A673 (cell line): ENCODE measurements around the gene RGS4. TPM values are rescaled to one million over a fixed set of nuclear protein-coding genes. Genes with fewer than 3 reads are reported as not detected.

Source experiments
- BruUV-seq: library from RNA; stranded (reverse); fragments of 400-500 nt; replicated peaks from 2 replicates; lab custom pipeline; 2021; lab: Mats Ljungman, UMichigan
- CTCF ChIA-PET: fragments of 300-600 bp; sonication (Branson Sonifier 250); formaldehyde crosslinking; loops from one replicate; lab custom pipeline; 2022; ENCODE audit warnings: antibody characterized with exemption; lab: Charles Lee
- POLR2A ChIA-PET: fragments of 300-600 bp; sonication (Branson Sonifier 250); formaldehyde crosslinking; loops from one replicate; lab custom pipeline; 2022; ENCODE audit warnings: antibody characterized with exemption; ENCODE audit not compliant: low non-redundant PET; lab: Charles Lee
- DNase-seq: peaks from one replicate; pipeline ENCODE4 v3.0.0-alpha.2; 2015; ENCODE audit warnings: low spot score
- H3K27ac ChIP-seq: fragments of 200-600 bp; sonication (generic); 2 replicates; pipeline ENCODE4 v1.5.1; 2016; ENCODE audit warnings: mixed run types, low read depth, mild to moderate bottlenecking, mixed read lengths, antibody characterized with exemption, low read length; ENCODE audit not compliant: poor library complexity, severe bottlenecking
- H3K27me3 ChIP-seq: fragments of 200-600 bp; sonication (generic); replicated peaks from 2 replicates; pipeline ENCODE4 v1.6.1; 2017; ENCODE audit warnings: mixed run types, low read depth, mild to moderate bottlenecking, mixed read lengths, antibody characterized with exemption, low read length; ENCODE audit not compliant: insufficient read depth, poor library complexity
- H3K36me3 ChIP-seq: fragments of 200-600 bp; sonication (generic); 2 replicates; pipeline ENCODE4 v1.6.1; 2016; ENCODE audit warnings: mixed run types, mild to moderate bottlenecking, mixed read lengths, antibody characterized with exemption, low read length; ENCODE audit not compliant: insufficient read depth, poor library complexity, severe bottlenecking
- H3K4me1 ChIP-seq: fragments of 200-600 bp; sonication (generic); 2 replicates; pipeline ENCODE4 v1.6.1; 2017; ENCODE audit warnings: mixed run types, mild to moderate bottlenecking, mixed read lengths, antibody characterized with exemption, low read length; ENCODE audit not compliant: insufficient read depth, poor library complexity, severe bottlenecking
- H3K4me3 ChIP-seq: fragments of 200-600 bp; sonication (generic); 2 replicates; pipeline ENCODE4 v1.5.1; 2016; ENCODE audit warnings: low read depth, mixed run types, mild to moderate bottlenecking, mixed read lengths, low read length; ENCODE audit not compliant: poor library complexity, severe bottlenecking
- H3K9me3 ChIP-seq: fragments of 200-600 bp; sonication (generic); 2 replicates; pipeline ENCODE4 v1.6.1; 2016; ENCODE audit warnings: mixed run types, low read depth, mild to moderate bottlenecking, mixed read lengths, antibody characterized with exemption, low read length; ENCODE audit not compliant: poor library complexity, severe bottlenecking
- CTCF ChIP-seq: fragments of 300-800, 200-600 bp; sonication (generic); conservative IDR thresholded peaks from 2 replicates; pipeline ENCODE4 v1.5.1; 2017; ENCODE audit warnings: low read depth, mild to moderate bottlenecking, antibody characterized with exemption, low read length, moderate library complexity, mixed read lengths
- EZH2 ChIP-seq: fragments of 200-600 bp; sonication (generic); IDR thresholded peaks from 2 replicates; pipeline ENCODE4 v1.6.1; 2017; ENCODE audit warnings: borderline replicate concordance, low read depth, mild to moderate bottlenecking, mixed read lengths, antibody characterized with exemption, low read length; ENCODE audit not compliant: poor library complexity, severe bottlenecking
- intact Hi-C: fragments of 100-400 bp; cut with micrococcal nuclease; formaldehyde crosslinking; loops from one replicate; pipeline ENCODE4 v1.10.0; 2022; ENCODE audit not compliant: unreplicated experiment
- total RNA-seq: library from RNA; stranded (reverse); gene quantifications from 2 replicates; pipeline ENCODE4 v1.2.3, GENCODE V29; 2021

RGS4 gene
- total RNA-seq, 1 experiment from 2014 or later = 23.8 TPM

DNA sequence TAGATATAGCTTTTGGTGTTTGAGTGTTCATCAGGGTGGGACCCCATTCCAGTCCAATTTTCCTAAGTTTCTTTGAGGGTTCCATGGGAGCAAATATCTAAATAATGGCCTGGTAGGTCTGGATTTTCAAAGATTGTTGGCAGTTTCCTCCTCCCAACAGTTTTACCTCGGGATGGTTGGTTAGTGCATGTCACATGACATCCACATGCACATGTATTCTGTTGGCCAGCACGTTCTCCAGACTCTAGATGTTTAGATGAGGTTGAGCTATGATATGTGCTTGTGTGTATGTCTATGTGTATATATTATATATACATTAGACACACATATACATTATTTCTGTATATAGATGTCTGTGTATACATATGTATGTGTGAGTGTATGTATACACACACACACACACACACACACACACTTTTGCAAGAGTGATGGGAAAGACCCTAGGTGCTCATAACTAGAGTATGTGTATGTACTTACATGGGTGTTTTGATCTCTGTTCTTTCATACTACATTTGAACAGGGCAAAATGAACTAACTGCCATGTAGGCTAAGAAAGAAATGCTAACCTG lies 5.6 kb downstream of the RGS4 start:
- Histone ChIP-seq H3K4me1 (peaks cover 44% of the 10 kb centered on the region), H3K27ac (no peak overlapping the region), H3K36me3 (peaks cover 26% of the 10 kb centered on the region), H3K9me3 (no peaks in the 10 kb centered on the region), H3K4me3 (no peak overlapping the region), H3K27me3 (no peaks in the 10 kb centered on the region)
- POLR2A ChIA-PET = interaction anchor here (0.6 kb wide), 1 partner anchor 32 kb away, joined by 3 read pairs; no protein-coding TSS in a partner anchor
- TF ChIP-seq CTCF = no peak
- no peak for TF ChIP-seq EZH2
- CTCF ChIA-PET = interaction anchor here (0.7 kb wide), 1 partner anchor 93 kb away, joined by 3 read pairs; no protein-coding TSS in a partner anchor
- no peak for DNase-seq
- BruUV-seq = no TSS peak
- intact Hi-C loops = no loop called here

- no peak overlapping the region for H3K4me3 ChIP-seq
- H3K27me3 ChIP-seq = no peaks in the 10 kb centered on the region
- H3K36me3 ChIP-seq = peaks cover 26% of the 10 kb centered on the region
- H3K9me3 ChIP-seq = no peaks in the 10 kb centered on the region
- no peak overlapping the region for H3K27ac ChIP-seq
- peaks cover 31% of the 10 kb centered on the region for H3K4me1 ChIP-seq
- no peak for DNase-seq
- TF ChIP-seq EZH2 (no peak), CTCF (no peak)
- CTCF ChIA-PET = no interaction called here
- intact Hi-C loops = no loop called here
- BruUV-seq = TSS peak; percentile 15
- POLR2A ChIA-PET = no interaction called here
Measured at GRCh38 chr1:163076044-163076443, 6.9 kb downstream of the RGS4 start.

DNA sequence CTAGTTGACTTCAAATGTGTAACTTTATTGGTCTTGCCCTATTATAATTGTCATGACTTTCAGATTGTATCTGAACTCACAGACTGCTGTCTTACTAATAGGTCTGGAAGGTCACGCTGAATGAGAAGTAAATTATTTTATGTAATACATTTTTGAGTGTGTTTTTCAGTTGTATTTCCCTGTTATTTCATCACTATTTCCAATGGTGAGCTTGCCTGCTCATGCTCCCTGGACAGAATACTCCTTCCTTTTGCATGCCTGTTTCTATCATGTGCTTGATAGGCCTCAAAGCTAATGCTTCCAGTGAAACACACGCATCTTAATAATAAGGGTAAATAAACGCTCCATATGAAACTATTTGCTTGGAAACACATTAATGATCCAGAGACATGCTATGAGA lies 7.3 kb downstream of the RGS4 start:
- BruUV-seq = no TSS peak
- intact Hi-C loops = no loop called here
- no peaks in the 10 kb centered on the region for H3K27me3 ChIP-seq
- H3K4me3 ChIP-seq = no peak overlapping the region
- TF ChIP-seq CTCF (no peak), EZH2 (no peak)
- peaks cover 26% of the 10 kb centered on the region for H3K36me3 ChIP-seq
- CTCF ChIA-PET = no interaction called here
- peak overlapping the region; percentile 0 for H3K27ac ChIP-seq
- H3K4me1 ChIP-seq = peaks cover 27% of the 10 kb centered on the region
- no peak for DNase-seq
- H3K9me3 ChIP-seq = no peaks in the 10 kb centered on the region
- POLR2A ChIA-PET = no interaction called here
